Psoas muscle (tissue), 8 donors: ENCODE results near the gene SMTN. TPM values are rescaled to one million over a fixed set of nuclear protein-coding genes. Genes with fewer than 3 reads are reported as not detected.
A peak's percentile ranks its signal among the peaks of the same experiment; 100 is the strongest.

Experiments
- ATAC-seq, 4 donors: fragments of 200-7000 bp; cut with Tn5 transposase; one replicate each; pipeline ENCODE4 v1.9.1; 2020; ENCODE audit warnings: moderate library complexity in 3 of 4, mild to moderate bottlenecking in 2 of 4
- DNase-seq, 2 donors: peaks; one replicate each; pipeline ENCODE4 v3.0.0-alpha.2; 2020
- H3K27ac ChIP-seq: fragments of 200-600 bp; one replicate; pipeline ENCODE4 v1.8.0; 2022
- H3K27me3 ChIP-seq, 3 donors: fragments of 200-600 bp in 1 of 3; one replicate each; pipeline versions ENCODE4 v1.6.1 to v1.8.0; 2013 to 2022; ENCODE audit warnings: low read length in 2 of 3, mild to moderate bottlenecking in 2 of 3, moderate library complexity in 1 of 3; ENCODE audit not compliant: insufficient read depth in 3 of 3
- H3K36me3 ChIP-seq, 2 donors: fragments of 200-600 bp in 1 of 2; one replicate each; pipeline versions ENCODE4 v1.6.1 to v1.8.0; 2013 to 2022; ENCODE audit warnings: low read depth in 1 of 2, mild to moderate bottlenecking in 1 of 2, moderate library complexity in 1 of 2; ENCODE audit not compliant: insufficient read depth in 1 of 2
- H3K4me1 ChIP-seq: fragments of 200-600 bp; one replicate; pipeline ENCODE4 v1.8.0; 2022
- H3K4me3 ChIP-seq: fragments of 200-600 bp; one replicate; pipeline ENCODE4 v1.8.0; 2022; ENCODE audit warnings: mild to moderate bottlenecking
- H3K9me3 ChIP-seq: fragments of 200-600 bp; one replicate; pipeline ENCODE4 v1.8.0; 2022
- WGBS, 3 donors: extraction: QIAGEN DNeasy Blood & Tissue Kit; methylation state at CpG; one replicate each; pipeline versions ENCODE4 v1.1.6 to v1.1.7; 2013; 5-methylcytosine and 5-hydroxymethylcytosine counted together
- intact Hi-C, 2 donors: fragments of 100-400 bp; cut with DNase I; formaldehyde crosslinking; loops; one replicate each; pipeline versions ENCODE4 v1.11.0 to v1.14.2; 2022
- polyA plus RNA-seq, 3 donors: library from polyadenylated mRNA; stranded (reverse); fragments of 200-250 nt; gene quantifications; one replicate each; pipeline ENCODE4 v1.2.3, GENCODE V29; 2013
- total RNA-seq, 4 donors: library from RNA; stranded (reverse); fragmentation: NEBNext Ultra II Directional in 2 of 4; extraction: Animal tissue kit (Norgen Biotek cat#: 25700) in 2 of 4; gene quantifications; one replicate each; pipeline versions ENCODE4 v1.2.1 to v1.2.4, GENCODE V29; 2021 to 2023
- TF ChIP-seq, protein P1 (sequence below): fragments of 200-600 bp; IDR thresholded peaks from one replicate; pipeline ENCODE4 v1.8.0; 2022; ENCODE audit warnings: antibody characterized with exemption
- donor health status: healthy with polysubstance abuse.
- donor health status: DM: no; HTN: no; CAD: no; lungs with moderate emphysema.
- donor health status: Bipolar disorder and iron deficiency.
- donor health status: healthy.
- donor health status: DM: yes; HTN: yes; CAD: no.
- donor health status: DM: no; HTN: no; CAD: no.
- donor health status: DM: no; HTN: no; CAD: no.
- donor health status: DM: yes; HTN: yes; CAD: no.

SMTN gene
- total and polyA plus RNA-seq, 7 donors: 23.0 to 79.3 (median 43.4) TPM

DNA sequence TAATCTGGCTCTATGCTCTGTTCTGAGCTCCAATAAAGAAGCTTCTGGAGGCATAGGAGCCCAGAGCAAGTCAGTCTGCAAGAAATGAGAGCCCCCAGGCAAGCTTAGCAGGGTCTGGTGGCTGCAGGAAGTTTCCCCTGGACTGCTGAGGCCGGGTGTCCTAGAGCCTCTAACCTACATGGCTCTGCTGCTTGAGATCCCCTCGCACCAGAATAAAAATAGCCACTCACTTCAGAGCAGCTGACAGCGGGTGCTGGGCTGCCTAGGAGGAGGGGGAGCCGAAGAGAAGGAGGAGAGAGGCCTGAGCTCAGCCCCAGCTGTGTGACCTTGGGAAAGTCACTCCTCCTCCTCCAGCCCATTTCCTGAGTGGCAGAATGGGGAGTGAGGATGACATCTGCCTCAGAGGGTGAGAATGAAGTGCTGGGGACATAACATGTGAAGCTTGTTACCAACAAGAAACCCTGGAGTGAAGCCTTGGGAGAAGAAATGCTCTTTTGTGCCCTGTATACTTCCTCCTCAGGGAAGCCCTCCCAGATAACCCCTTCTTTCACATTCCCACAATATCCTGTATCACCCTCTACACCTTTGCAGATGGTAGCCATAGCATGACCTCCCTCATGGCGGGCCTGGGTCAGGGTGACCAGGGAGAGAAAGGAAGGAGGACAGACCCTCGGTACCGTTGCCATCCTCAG lies 38.1 kb downstream of the SMTN start:
- Histone ChIP-seq H3K27ac (peak overlapping the region; percentile 79), H3K4me3 (no peak overlapping the region), H3K4me1 (peaks cover 24% of the 10 kb centered on the region), H3K36me3 (no peaks in the 10 kb centered on the region), H3K27me3 (no peaks in the 10 kb centered on the region), H3K9me3 (no peaks in the 10 kb centered on the region)
- DNase-seq (no peak), ATAC-seq (peak; percentile 84 to 92 (median 88))
- TF ChIP-seq, protein P1, sequence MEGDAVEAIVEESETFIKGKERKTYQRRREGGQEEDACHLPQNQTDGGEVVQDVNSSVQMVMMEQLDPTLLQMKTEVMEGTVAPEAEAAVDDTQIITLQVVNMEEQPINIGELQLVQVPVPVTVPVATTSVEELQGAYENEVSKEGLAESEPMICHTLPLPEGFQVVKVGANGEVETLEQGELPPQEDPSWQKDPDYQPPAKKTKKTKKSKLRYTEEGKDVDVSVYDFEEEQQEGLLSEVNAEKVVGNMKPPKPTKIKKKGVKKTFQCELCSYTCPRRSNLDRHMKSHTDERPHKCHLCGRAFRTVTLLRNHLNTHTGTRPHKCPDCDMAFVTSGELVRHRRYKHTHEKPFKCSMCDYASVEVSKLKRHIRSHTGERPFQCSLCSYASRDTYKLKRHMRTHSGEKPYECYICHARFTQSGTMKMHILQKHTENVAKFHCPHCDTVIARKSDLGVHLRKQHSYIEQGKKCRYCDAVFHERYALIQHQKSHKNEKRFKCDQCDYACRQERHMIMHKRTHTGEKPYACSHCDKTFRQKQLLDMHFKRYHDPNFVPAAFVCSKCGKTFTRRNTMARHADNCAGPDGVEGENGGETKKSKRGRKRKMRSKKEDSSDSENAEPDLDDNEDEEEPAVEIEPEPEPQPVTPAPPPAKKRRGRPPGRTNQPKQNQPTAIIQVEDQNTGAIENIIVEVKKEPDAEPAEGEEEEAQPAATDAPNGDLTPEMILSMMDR: no peak
- 15 to 45% (median 43%) methylated on average over 4 to 7 of the region's 7 CpGs for WGBS, 3 donors
- intact Hi-C loops: no loop called here

DNA sequence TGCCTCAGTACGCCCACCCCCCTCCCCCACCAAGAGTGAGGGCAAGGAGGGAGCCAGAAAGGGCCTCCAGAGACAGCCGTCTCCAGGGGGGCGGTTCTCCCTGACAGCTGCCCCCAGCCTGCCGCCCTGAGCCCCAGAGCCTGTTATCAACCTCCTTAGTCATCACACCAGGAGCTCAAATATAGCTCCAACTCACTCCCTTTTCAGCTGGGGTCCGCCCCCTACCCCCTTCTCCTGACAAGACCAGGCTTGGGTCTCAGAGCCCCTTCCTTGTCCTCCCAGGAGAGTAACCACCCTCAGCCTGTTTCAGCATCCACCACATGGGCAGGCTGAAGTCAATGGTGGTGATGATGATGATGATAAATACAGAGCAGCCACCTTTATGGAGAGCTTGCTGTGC lies 39.1 kb downstream of the SMTN start:
- Histone ChIP-seq H3K9me3 (no peaks in the 10 kb centered on the region), H3K27ac (no peak overlapping the region), H3K4me3 (no peak overlapping the region), H3K36me3 (no peaks in the 10 kb centered on the region), H3K4me1 (peaks cover 24% of the 10 kb centered on the region), H3K27me3 (no peaks in the 10 kb centered on the region)
- intact Hi-C loops: no loop called here
- WGBS, 3 donors: 80 to 87% (median 82%) methylated on average over 5 of the region's 5 CpGs
- ATAC-seq (no peak), DNase-seq (no peak)
- TF ChIP-seq, protein P1: no peak

DNA sequence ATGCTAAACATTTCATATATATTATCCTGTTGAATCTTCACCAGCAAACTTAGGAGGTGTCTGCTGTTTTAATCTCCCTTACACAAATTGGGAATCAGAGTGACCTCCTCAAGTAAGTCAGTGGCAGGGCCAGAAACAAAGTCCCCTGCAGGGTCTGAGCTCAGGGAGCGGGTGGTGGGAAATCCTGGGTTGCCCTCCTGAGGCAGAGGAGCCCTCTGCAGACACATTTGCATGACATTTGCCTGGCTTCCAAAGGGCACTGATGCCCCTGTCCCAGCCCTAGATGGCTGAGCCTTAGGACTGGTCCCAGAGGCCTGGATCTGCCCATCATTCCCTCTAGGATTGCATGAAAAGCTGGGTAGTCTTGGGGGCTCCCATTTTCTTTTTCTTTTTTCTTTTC lies 39.5 kb downstream of the SMTN start:
- intact Hi-C loops: no loop called here
- Histone ChIP-seq H3K27me3 (no peaks in the 10 kb centered on the region), H3K4me3 (no peak overlapping the region), H3K9me3 (no peaks in the 10 kb centered on the region), H3K36me3 (no peaks in the 10 kb centered on the region), H3K4me1 (peaks cover 24% of the 10 kb centered on the region), H3K27ac (no peak overlapping the region)
- TF ChIP-seq, protein P1: no peak
- DNase-seq: no peak
- ATAC-seq: no peak
- 100% methylated on average over 1 of the region's 1 CpG for WGBS, 3 donors

DNA sequence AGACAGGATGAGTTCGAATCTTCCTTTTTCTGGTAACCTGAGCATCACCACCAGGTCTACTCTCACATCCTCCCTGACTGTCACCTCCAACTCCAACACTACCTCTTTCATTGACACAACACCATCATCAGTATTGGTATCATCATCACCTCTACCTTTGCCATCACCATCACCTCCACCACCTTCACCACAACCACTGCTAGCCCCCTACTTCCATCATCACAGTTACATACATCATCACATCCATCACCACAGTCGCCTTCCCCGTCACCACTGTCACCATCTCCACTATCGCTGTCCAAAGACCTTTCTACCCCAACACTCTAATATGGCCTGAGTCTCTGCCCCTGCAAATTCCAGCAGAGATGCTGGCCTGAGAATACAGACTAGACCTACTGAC lies 40.3 kb downstream of the SMTN start:
- ATAC-seq: no peak
- DNase-seq: no peak
- Histone ChIP-seq H3K4me1 (peaks cover 24% of the 10 kb centered on the region), H3K9me3 (no peaks in the 10 kb centered on the region), H3K36me3 (no peaks in the 10 kb centered on the region), H3K4me3 (no peak overlapping the region), H3K27me3 (no peaks in the 10 kb centered on the region), H3K27ac (no peak overlapping the region)
- WGBS, 3 donors: 97 to 100% (median 99%) methylated on average over 4 of the region's 4 CpGs
- TF ChIP-seq, protein P1: no peak
- intact Hi-C loops: no loop called here

DNA sequence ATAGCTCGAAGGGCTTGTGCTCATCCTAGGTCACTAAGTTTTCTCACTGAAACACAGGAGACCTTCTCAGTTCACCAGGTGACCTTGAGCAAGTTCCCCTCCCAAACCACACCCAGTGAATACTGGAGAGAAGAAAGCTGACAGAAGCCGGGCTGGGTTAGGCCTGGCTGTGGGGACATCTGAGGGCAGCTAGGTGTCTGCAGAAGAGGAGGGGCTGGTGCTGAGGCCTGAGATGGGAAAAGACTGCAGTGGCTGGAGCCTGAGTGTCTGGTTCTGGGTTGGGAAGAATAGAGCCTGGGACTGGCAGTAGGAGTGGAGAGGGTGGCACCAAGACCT lies 41.0 kb downstream of the SMTN start:
- TF ChIP-seq, protein P1: no peak
- no peak overlapping the region for H3K4me3 ChIP-seq
- ATAC-seq: peak in 3 of 4 donors; percentile 51 to 71 (median 56)

More for the DNA sequence above, 41.0 kb downstream of the SMTN start:
- Histone ChIP-seq H3K27ac (peak overlapping the region; percentile 5), H3K36me3 (no peaks in the 10 kb centered on the region), H3K4me1 (peaks cover 24% of the 10 kb centered on the region), H3K27me3 (no peaks in the 10 kb centered on the region), H3K9me3 (no peaks in the 10 kb centered on the region)
- DNase-seq: no peak
- 63 to 68% (median 65%) methylated on average over 2 of the region's 2 CpGs for WGBS, 3 donors
- intact Hi-C loops: no loop called here
